Breast epithelium (tissue), 4 donors: ENCODE results near the gene LPP. TPM values are rescaled to one million over a fixed set of nuclear protein-coding genes. Genes with fewer than 3 reads are reported as not detected.

ENCODE experiments used
- DNase-seq, 2 donors: peaks; one replicate each; pipeline ENCODE4 v3.0.0-alpha.2; 2019; ENCODE audit warnings: low spot score in 2 of 2
- H3K27ac ChIP-seq, 2 donors: fragments of 200-600 bp; sonication (generic) in 1 of 2; one replicate each; pipeline ENCODE4 v1.5.1; 2016 to 2019; ENCODE audit warnings: mild to moderate bottlenecking in 1 of 2
- H3K27me3 ChIP-seq, 2 donors: fragments of 200-600 bp; sonication (generic) in 1 of 2; one replicate each; pipeline versions ENCODE4 v1.5.1 to v1.6.0; 2017 to 2019; ENCODE audit warnings: control low read depth in 1 of 2, mild to moderate bottlenecking in 1 of 2
- H3K36me3 ChIP-seq: fragments of 200-600 bp; one replicate; pipeline ENCODE4 v1.5.1; 2019
- H3K4me1 ChIP-seq, 2 donors: fragments of 200-600 bp; sonication (generic); one replicate each; pipeline ENCODE4 v1.5.1; 2016 to 2019; ENCODE audit warnings: control low read depth in 1 of 2
- H3K4me3 ChIP-seq, 3 donors: fragments of 200-600 bp; sonication (generic); 1 replicate in 2 of 3; 2 replicates in 1 of 3; pipeline ENCODE4 v1.5.1; 2016 to 2019; ENCODE audit warnings: mild to moderate bottlenecking in 3 of 3, moderate library complexity in 2 of 3
- H3K9me3 ChIP-seq, 2 donors: fragments of 200-600 bp; sonication (generic) in 1 of 2; one replicate each; pipeline ENCODE4 v1.5.1; 2016 to 2019; ENCODE audit warnings: control low read depth in 1 of 2
- CTCF ChIP-seq, 3 donors: fragments of 450-650 bp; IDR thresholded peaks; one replicate each; pipeline ENCODE4 v1.5.1; 2016 to 2017; ENCODE audit warnings: antibody characterized with exemption in 3 of 3, mild to moderate bottlenecking in 3 of 3, moderate library complexity in 3 of 3
- POLR2A ChIP-seq: fragments of 450-650 bp; IDR thresholded peaks from one replicate; pipeline ENCODE4 v1.6.1; 2016; ENCODE audit warnings: antibody characterized with exemption, mild to moderate bottlenecking, moderate library complexity
- POLR2AphosphoS5 ChIP-seq, 3 donors: sonication (generic); formaldehyde crosslinking; IDR thresholded peaks; one replicate each; pipeline ENCODE4 v1.6.1; 2017; ENCODE audit warnings: antibody characterized with exemption in 3 of 3
- intact Hi-C: fragments of 100-400 bp; cut with DNase I; formaldehyde crosslinking; loops from one replicate; pipeline ENCODE4 v1.15.1; 2023; ENCODE audit warnings: low total_unique reads
- total RNA-seq, 3 donors: library from RNA; depleted of rRNA; stranded (reverse); fragments of >200 nt; gene quantifications; one replicate each; pipeline ENCODE4 v1.1.0, GENCODE V29; 2016

The LPP gene
- total RNA-seq, 3 donors from 2014 or later: 135 to 183 (median 147) TPM

- intact Hi-C loops: no loop called here
- DNase-seq: no peak
- Histone ChIP-seq H3K36me3 (no peaks in the 10 kb centered on the region), H3K27ac (no peak overlapping the region), H3K4me1 (no peaks in the 10 kb centered on the region), H3K9me3 (no peaks in the 10 kb centered on the region), H3K27me3 (no peaks in the 10 kb centered on the region), H3K4me3 (no peak overlapping the region)
- TF ChIP-seq POLR2A (no peak), CTCF (IDR thresholded peaks at IDR 0.05) (no peak), POLR2AphosphoS5 (IDR thresholded peaks at IDR 0.05) (no peak)
These were observed 156.3 kb downstream of the LPP start for GRCh38 chr3:188310270-188310710.

GRCh38 chr3:188315553-188315952, 161.6 kb downstream of the LPP start:
- no peaks in the 10 kb centered on the region for H3K27me3 ChIP-seq
- no peaks in the 10 kb centered on the region for H3K4me1 ChIP-seq
- no peaks in the 10 kb centered on the region for H3K9me3 ChIP-seq
- intact Hi-C loops: no loop called here
- no peak overlapping the region for H3K4me3 ChIP-seq
- no peak for DNase-seq
- no peak overlapping the region for H3K27ac ChIP-seq
- TF ChIP-seq POLR2A (no peak), CTCF (IDR thresholded peaks at IDR 0.05) (no peak), POLR2AphosphoS5 (IDR thresholded peaks at IDR 0.05) (no peak)
- H3K36me3 ChIP-seq: no peaks in the 10 kb centered on the region

- DNase-seq: no peak
- peak overlapping the region in 1 of 2 donors; percentile 45 for H3K27ac ChIP-seq
These were observed 162.2 kb downstream of the LPP start for GRCh38 chr3:188316021-188316722.

GRCh38 chr3:188316723-188317070, 162.7 kb downstream of the LPP start:
- H3K9me3 ChIP-seq: no peaks in the 10 kb centered on the region
- TF ChIP-seq POLR2AphosphoS5 (IDR thresholded peaks at IDR 0.05) (peak in 1 of 3 donors; percentile 8), CTCF (IDR thresholded peaks at IDR 0.05) (no peak), POLR2A (no peak)
- H3K4me3 ChIP-seq: no peak overlapping the region
- no peaks in the 10 kb centered on the region for H3K36me3 ChIP-seq
- intact Hi-C loops: no loop called here
- no peak for DNase-seq
- no peaks in the 10 kb centered on the region for H3K4me1 ChIP-seq
- no peaks in the 10 kb centered on the region for H3K27me3 ChIP-seq
- peak overlapping the region; percentile 33 to 45 for H3K27ac ChIP-seq

More at GRCh38 chr3:188316021-188316722, 162.2 kb downstream of the LPP start:
- Histone ChIP-seq H3K9me3 (no peaks in the 10 kb centered on the region), H3K27me3 (no peaks in the 10 kb centered on the region), H3K4me1 (no peaks in the 10 kb centered on the region), H3K36me3 (no peaks in the 10 kb centered on the region), H3K4me3 (no peak overlapping the region)
- intact Hi-C loops: no loop called here
- TF ChIP-seq POLR2AphosphoS5 (IDR thresholded peaks at IDR 0.05) (peak in 1 of 3 donors; percentile 38), POLR2A (no peak), CTCF (IDR thresholded peaks at IDR 0.05) (no peak)

- intact Hi-C loops: no loop called here
- Histone ChIP-seq H3K36me3 (no peaks in the 10 kb centered on the region), H3K4me3 (no peak overlapping the region), H3K27ac (no peak overlapping the region), H3K9me3 (no peaks in the 10 kb centered on the region), H3K4me1 (no peaks in the 10 kb centered on the region), H3K27me3 (no peaks in the 10 kb centered on the region)
- DNase-seq: no peak
- TF ChIP-seq POLR2AphosphoS5 (IDR thresholded peaks at IDR 0.05) (no peak), POLR2A (no peak), CTCF (IDR thresholded peaks at IDR 0.05) (no peak)
These were observed 165.6 kb downstream of the LPP start for GRCh38 chr3:188319569-188319968.
